H9 (cell line): Measurements from ENCODE around the gene OTOS. TPM values are rescaled to one million over a fixed set of nuclear protein-coding genes. Genes with fewer than 3 reads are reported as not detected.

Experiments used
- DNase-seq: peaks from one replicate; pipeline ENCODE4 v3.0.0-alpha.2; 2017
- H2AFZ ChIP-seq: one replicate; pipeline ENCODE4 v1.6.1; 2013; ENCODE audit warnings: mild to moderate bottlenecking, low read length, control low read depth, moderate library complexity
- H2AK5ac ChIP-seq: 2 replicates; pipeline ENCODE4 v1.6.1; 2013; ENCODE audit warnings: low read length, control low read depth, mixed read lengths; ENCODE audit not compliant: insufficient read length
- H2BK120ac ChIP-seq: one replicate; pipeline ENCODE4 v1.6.1; 2013; ENCODE audit warnings: low read depth, mild to moderate bottlenecking, low read length, control low read depth, inconsistent platforms; ENCODE audit not compliant: poor library complexity, severe bottlenecking
- H2BK12ac ChIP-seq: 2 replicates; pipeline ENCODE4 v1.6.1; 2013; ENCODE audit warnings: low read length, control low read depth, mixed read lengths, low read depth; ENCODE audit not compliant: insufficient read length
- H2BK15ac ChIP-seq: 2 replicates; pipeline ENCODE4 v1.6.1; 2013; ENCODE audit warnings: low read depth, low read length, control low read depth
- H2BK20ac ChIP-seq: one replicate; pipeline ENCODE4 v1.6.1; 2013; ENCODE audit warnings: low read depth, mild to moderate bottlenecking, low read length, control low read depth, inconsistent platforms; ENCODE audit not compliant: poor library complexity, severe bottlenecking
- H2BK5ac ChIP-seq: 2 replicates; pipeline ENCODE4 v1.6.1; 2013; ENCODE audit warnings: low read length, control low read depth, mixed read lengths; ENCODE audit not compliant: insufficient read length
- H3K14ac ChIP-seq: 2 replicates; pipeline ENCODE4 v1.6.1; 2013; ENCODE audit warnings: low read length, control low read depth; ENCODE audit not compliant: insufficient read depth
- H3K18ac ChIP-seq: 2 replicates; pipeline ENCODE4 v1.6.1; 2013; ENCODE audit warnings: low read depth, mild to moderate bottlenecking, mixed read lengths, low read length, control low read depth; ENCODE audit not compliant: insufficient read length
- H3K23ac ChIP-seq: 2 replicates; pipeline ENCODE4 v1.6.1; 2013; ENCODE audit warnings: low read length, control low read depth, mixed read lengths, low read depth; ENCODE audit not compliant: insufficient read length
- H3K23me2 ChIP-seq: 2 replicates; pipeline ENCODE4 v1.6.1; 2013; ENCODE audit warnings: low read depth, mild to moderate bottlenecking, mixed read lengths, low read length, control low read depth; ENCODE audit not compliant: insufficient read length, poor library complexity, severe bottlenecking
- H3K27ac ChIP-seq: 2 replicates; pipeline ENCODE4 v1.5.1; 2013; ENCODE audit warnings: low read length, control low read depth, mixed read lengths, low read depth; ENCODE audit not compliant: insufficient read length
- H3K27me3 ChIP-seq: 2 replicates; pipeline ENCODE4 v1.6.1; 2013; ENCODE audit warnings: low read length, control low read depth, inconsistent platforms; ENCODE audit not compliant: insufficient read depth
- H3K4ac ChIP-seq: 2 replicates; pipeline ENCODE4 v1.6.1; 2013; ENCODE audit warnings: low read depth, mild to moderate bottlenecking, control low read depth, inconsistent platforms, low read length, moderate library complexity
- H3K4me1 ChIP-seq: 2 replicates; pipeline ENCODE4 v1.6.1; 2013; ENCODE audit warnings: low read length, control low read depth, inconsistent platforms; ENCODE audit not compliant: insufficient read depth
- H3K4me2 ChIP-seq: 2 replicates; pipeline ENCODE4 v1.6.1; 2013; ENCODE audit warnings: low read length, control low read depth, mixed read lengths; ENCODE audit not compliant: insufficient read length, insufficient read depth
- H3K56ac ChIP-seq: 2 replicates; pipeline ENCODE4 v1.6.1; 2013; ENCODE audit warnings: low read depth, mild to moderate bottlenecking, mixed read lengths, low read length, control low read depth; ENCODE audit not compliant: insufficient read length
- H3K79me1 ChIP-seq: 2 replicates; pipeline ENCODE4 v1.6.1; 2013; ENCODE audit warnings: low read depth, mild to moderate bottlenecking, moderate library complexity, low read length, control low read depth, inconsistent platforms; ENCODE audit not compliant: insufficient read depth, poor library complexity, severe bottlenecking
- H3K79me2 ChIP-seq: 2 replicates; pipeline ENCODE4 v1.6.1; 2013; ENCODE audit warnings: low read length, control low read depth, inconsistent platforms; ENCODE audit not compliant: insufficient read depth
- H3K9ac ChIP-seq: 2 replicates; pipeline ENCODE4 v1.6.1; 2013; ENCODE audit warnings: low read length, control low read depth, mixed read lengths; ENCODE audit not compliant: insufficient read length; ENCODE audit errors: extremely low read depth
- H3K9me3 ChIP-seq: one replicate; pipeline ENCODE4 v1.6.1; 2013; ENCODE audit warnings: low read depth, low read length, inconsistent platforms; ENCODE audit not compliant: control insufficient read depth
- H3T11ph ChIP-seq: one replicate; pipeline ENCODE4 v1.6.1; 2013; ENCODE audit warnings: mild to moderate bottlenecking, low read length, control low read depth, inconsistent platforms
- H4K20me1 ChIP-seq: one replicate; pipeline ENCODE4 v1.6.1; 2013; ENCODE audit not compliant: control insufficient read depth, insufficient read length, insufficient read depth
- H4K5ac ChIP-seq: 2 replicates; pipeline ENCODE4 v1.6.1; 2013; ENCODE audit warnings: low read depth, mild to moderate bottlenecking, mixed read lengths, low read length, control low read depth; ENCODE audit not compliant: insufficient read length
- H4K8ac ChIP-seq: replicated peaks from 2 replicates; pipeline ENCODE4 v1.6.1; 2013; ENCODE audit warnings: low read length, control low read depth, mixed read lengths, low read depth; ENCODE audit not compliant: insufficient read length
- H4K91ac ChIP-seq: 2 replicates; pipeline ENCODE4 v1.6.1; 2013; ENCODE audit warnings: low read depth, mild to moderate bottlenecking, moderate library complexity, mixed read lengths, low read length, control low read depth; ENCODE audit not compliant: insufficient read length
- H3K27ac Mint-ChIP-seq, 3 experiments: 2 replicates in 2 of 3; 3 replicates in 1 of 3; pipeline ENCODE4 v1.8.0; 2020 to 2021; ENCODE audit warnings: mixed read lengths in 3 of 3, mild to moderate bottlenecking in 1 of 3, moderate library complexity in 1 of 3
- H3K27me3 Mint-ChIP-seq: 2 replicates; pipeline ENCODE4 v1.8.0; 2021; ENCODE audit warnings: low read depth, mild to moderate bottlenecking, moderate library complexity, mixed read lengths
- H3K36me3 Mint-ChIP-seq, 3 experiments: 2 replicates in 2 of 3; 3 replicates in 1 of 3; pipeline ENCODE4 v1.8.0; 2020 to 2021; ENCODE audit warnings: low read depth in 3 of 3, mixed read lengths in 3 of 3; ENCODE audit not compliant: insufficient read depth in 1 of 3
- H3K4me1 Mint-ChIP-seq, 2 experiments: 2 replicates each; pipeline ENCODE4 v1.8.0; 2020; ENCODE audit warnings: mixed read lengths in 2 of 2
- H3K4me3 Mint-ChIP-seq, 2 experiments: 2 replicates in 1 of 2; 3 replicates in 1 of 2; pipeline ENCODE4 v1.8.0; 2020 to 2021; ENCODE audit warnings: mild to moderate bottlenecking in 2 of 2, mixed read lengths in 2 of 2, moderate library complexity in 1 of 2
- H3K9me3 Mint-ChIP-seq, 2 experiments: 2 replicates in 1 of 2; 3 replicates in 1 of 2; pipeline ENCODE4 v1.8.0; 2020; ENCODE audit warnings: mild to moderate bottlenecking in 2 of 2, mixed read lengths in 2 of 2, moderate library complexity in 1 of 2
- WGBS: extraction: QIAGEN DNeasy Blood & Tissue Kit; methylation state at CpG from one replicate; pipeline ENCODE4 v1.1.7; 2013; ENCODE audit warnings: missing lambda C conversion rate, low lambda C conversion rate, mixed read lengths; ENCODE audit not compliant: insufficient read length; ENCODE audit errors: extremely low coverage; 5-methylcytosine and 5-hydroxymethylcytosine counted together
- total RNA-seq: library from RNA; stranded (reverse); gene quantifications from 2 replicates; pipeline ENCODE4 v1.2.1, GENCODE V29; 2021
- TF ChIP-seq, protein P1 (sequence below): fragments of 200-600 bp; sonication (generic); conservative IDR thresholded peaks from 3 replicates; pipeline ENCODE4 v1.8.0; 2021; ENCODE audit warnings: antibody characterized with exemption, mild to moderate bottlenecking

Gene OTOS
- total RNA-seq, 1 experiment from 2014 or later = not detected

- H3K4me1 Mint-ChIP-seq = peaks cover 11 to 14% of the 10 kb centered on the region in 2 experiments
- Histone ChIP-seq H3K4ac (no peak overlapping the region), H2BK120ac (no peak overlapping the region), H3K56ac (no peak overlapping the region), H3K18ac (no peak overlapping the region), H2BK15ac (no peak overlapping the region), H2AK5ac (no peak overlapping the region), H4K8ac (no peak overlapping the region), H3K4me2 (no peak overlapping the region), H4K91ac (no peak overlapping the region), H2BK5ac (no peak overlapping the region), H3K27me3 (no peaks in the 10 kb centered on the region; the same call in 1 of the 2 replicates), H3K79me2 (peaks cover 13% of the 10 kb centered on the region; the same call in 1 of the 2 replicates), H3K9me3 (no peaks in the 10 kb centered on the region), H3K23me2 (peaks cover 7% of the 10 kb centered on the region), H4K5ac (no peak overlapping the region), H2BK12ac (no peak overlapping the region), H3K14ac (no peak overlapping the region), H3K4me1 (no peaks in the 10 kb centered on the region; the same call in 1 of the 2 replicates), H3K9ac (no peak overlapping the region), H4K20me1 (no peaks in the 10 kb centered on the region), H2BK20ac (no peak overlapping the region), H3K79me1 (no peaks in the 10 kb centered on the region), H3T11ph (no peak overlapping the region), H3K23ac (no peak overlapping the region), H2AFZ (no peak overlapping the region), H3K27ac (no peak overlapping the region)
- peaks cover 41 to 64% (median 62%) of the 10 kb centered on the region in 3 experiments for H3K36me3 Mint-ChIP-seq
- no CpG with 5 or more reads among the region's 22 CpGs for WGBS
- H3K27ac Mint-ChIP-seq = peak overlapping the region in 1 of 3 experiments; percentile 91; a peak in 2 of 7 replicates
- H3K4me3 Mint-ChIP-seq = no peak overlapping the region
- DNase-seq = peak; percentile 66
- no peaks in the 10 kb centered on the region for H3K9me3 Mint-ChIP-seq
- peaks cover 8% of the 10 kb centered on the region for H3K27me3 Mint-ChIP-seq
- TF ChIP-seq, protein P1, sequence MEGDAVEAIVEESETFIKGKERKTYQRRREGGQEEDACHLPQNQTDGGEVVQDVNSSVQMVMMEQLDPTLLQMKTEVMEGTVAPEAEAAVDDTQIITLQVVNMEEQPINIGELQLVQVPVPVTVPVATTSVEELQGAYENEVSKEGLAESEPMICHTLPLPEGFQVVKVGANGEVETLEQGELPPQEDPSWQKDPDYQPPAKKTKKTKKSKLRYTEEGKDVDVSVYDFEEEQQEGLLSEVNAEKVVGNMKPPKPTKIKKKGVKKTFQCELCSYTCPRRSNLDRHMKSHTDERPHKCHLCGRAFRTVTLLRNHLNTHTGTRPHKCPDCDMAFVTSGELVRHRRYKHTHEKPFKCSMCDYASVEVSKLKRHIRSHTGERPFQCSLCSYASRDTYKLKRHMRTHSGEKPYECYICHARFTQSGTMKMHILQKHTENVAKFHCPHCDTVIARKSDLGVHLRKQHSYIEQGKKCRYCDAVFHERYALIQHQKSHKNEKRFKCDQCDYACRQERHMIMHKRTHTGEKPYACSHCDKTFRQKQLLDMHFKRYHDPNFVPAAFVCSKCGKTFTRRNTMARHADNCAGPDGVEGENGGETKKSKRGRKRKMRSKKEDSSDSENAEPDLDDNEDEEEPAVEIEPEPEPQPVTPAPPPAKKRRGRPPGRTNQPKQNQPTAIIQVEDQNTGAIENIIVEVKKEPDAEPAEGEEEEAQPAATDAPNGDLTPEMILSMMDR = peak; percentile 49; the same call in 2 of the 3 replicates
Observed at GRCh38 chr2:240131941-240132650, 8.4 kb downstream of the OTOS start.
